Mucosa of stomach (tissue), 1 donor: ENCODE measurements around the gene GPR87.

Experiments used
- H3K27me3 ChIP-seq: one replicate; pipeline ENCODE4 v1.7.0; 2013; ENCODE audit warnings: mild to moderate bottlenecking, low read length; ENCODE audit not compliant: control insufficient read depth, insufficient read depth
- H3K36me3 ChIP-seq: one replicate; pipeline ENCODE4 v1.7.0; 2013; ENCODE audit warnings: low read length; ENCODE audit not compliant: control insufficient read depth, insufficient read depth
- H3K4me1 ChIP-seq: one replicate; pipeline ENCODE4 v1.7.0; 2013; ENCODE audit warnings: mild to moderate bottlenecking, low read length; ENCODE audit not compliant: control insufficient read depth, insufficient read depth
- H3K4me3 ChIP-seq: one replicate; pipeline ENCODE4 v1.7.0; 2013; ENCODE audit warnings: low read length
- H3K9ac ChIP-seq: one replicate; pipeline ENCODE4 v1.7.0; 2013; ENCODE audit warnings: mild to moderate bottlenecking, low read length, moderate library complexity
- H3K9me3 ChIP-seq: one replicate; pipeline ENCODE4 v1.7.0; 2013; ENCODE audit warnings: mild to moderate bottlenecking, low read length, moderate library complexity; ENCODE audit not compliant: control insufficient read depth
- donor health status: Pancreatic carcinoma.

Gene GPR87

GRCh38 chr3:151316267-151316991, at the start of gene GPR87:
GPR87 (minus strand) TSS chr3:151316820; CDS start chr3:151300100, 16,720 bp downstream.
- Histone ChIP-seq H3K9me3 (no peaks in the 10 kb centered on the region), H3K4me3 (no peak within 1 kb of the TSS), H3K27me3 (no peaks in the 10 kb centered on the region), H3K36me3 (no peaks in the 10 kb centered on the region), H3K4me1 (no peaks in the 10 kb centered on the region), H3K9ac (peak within 1 kb of the TSS; percentile 36)

- Histone ChIP-seq H3K9ac (no peak overlapping the region), H3K4me1 (no peaks in the 10 kb centered on the region), H3K9me3 (no peaks in the 10 kb centered on the region), H3K36me3 (no peaks in the 10 kb centered on the region), H3K4me3 (no peak overlapping the region), H3K27me3 (no peaks in the 10 kb centered on the region)
These were observed 46.1 kb upstream of the GPR87 start for GRCh38 chr3:151362751-151363174.

- Histone ChIP-seq H3K4me1 (no peaks in the 10 kb centered on the region), H3K9ac (no peak overlapping the region), H3K27me3 (no peaks in the 10 kb centered on the region)
These were observed 40.8 kb upstream of the GPR87 start for GRCh38 chr3:151357463-151357850.

GRCh38 chr3:151356794-151357462, 40.3 kb upstream of the GPR87 start:
- H3K9ac ChIP-seq, result no peak overlapping the region
- H3K9me3 ChIP-seq, result no peaks in the 10 kb centered on the region
- H3K27me3 ChIP-seq, result no peaks in the 10 kb centered on the region
- H3K36me3 ChIP-seq, result no peaks in the 10 kb centered on the region
- no peaks in the 10 kb centered on the region for H3K4me1 ChIP-seq
- H3K4me3 ChIP-seq, result no peak overlapping the region

More at GRCh38 chr3:151357463-151357850, 40.8 kb upstream of the GPR87 start:
- Histone ChIP-seq H3K4me3 (no peak overlapping the region), H3K9me3 (no peaks in the 10 kb centered on the region), H3K36me3 (no peaks in the 10 kb centered on the region)

- Histone ChIP-seq H3K4me3 (no peak overlapping the region), H3K36me3 (no peaks in the 10 kb centered on the region), H3K9ac (no peak overlapping the region), H3K27me3 (no peaks in the 10 kb centered on the region), H3K9me3 (no peaks in the 10 kb centered on the region), H3K4me1 (no peaks in the 10 kb centered on the region)
These were observed 35.0 kb upstream of the GPR87 start for GRCh38 chr3:151351648-151352047.

- Histone ChIP-seq H3K27me3 (no peaks in the 10 kb centered on the region), H3K9me3 (no peaks in the 10 kb centered on the region), H3K4me3 (no peak overlapping the region), H3K36me3 (no peaks in the 10 kb centered on the region), H3K9ac (no peak overlapping the region), H3K4me1 (no peaks in the 10 kb centered on the region)
These were observed 34.6 kb upstream of the GPR87 start for GRCh38 chr3:151351219-151351618.

- no peaks in the 10 kb centered on the region for H3K27me3 ChIP-seq
- H3K36me3 ChIP-seq, result no peaks in the 10 kb centered on the region
- H3K9me3 ChIP-seq, result no peaks in the 10 kb centered on the region
- no peak overlapping the region for H3K9ac ChIP-seq
- H3K4me3 ChIP-seq, result no peak overlapping the region
- H3K4me1 ChIP-seq, result no peaks in the 10 kb centered on the region
These were observed 34.0 kb upstream of the GPR87 start for GRCh38 chr3:151350656-151351055.

GRCh38 chr3:151347432-151347831, 30.8 kb upstream of the GPR87 start:
- H3K27me3 ChIP-seq, result no peaks in the 10 kb centered on the region
- no peak overlapping the region for H3K4me3 ChIP-seq
- H3K9ac ChIP-seq, result no peak overlapping the region
- no peaks in the 10 kb centered on the region for H3K9me3 ChIP-seq
- H3K4me1 ChIP-seq, result no peaks in the 10 kb centered on the region
- H3K36me3 ChIP-seq, result no peaks in the 10 kb centered on the region

GRCh38 chr3:151346292-151346691, 29.7 kb upstream of the GPR87 start:
- no peak overlapping the region for H3K4me3 ChIP-seq
- no peaks in the 10 kb centered on the region for H3K27me3 ChIP-seq
- H3K9me3 ChIP-seq, result no peaks in the 10 kb centered on the region
- H3K36me3 ChIP-seq, result no peaks in the 10 kb centered on the region
- no peaks in the 10 kb centered on the region for H3K4me1 ChIP-seq
- H3K9ac ChIP-seq, result no peak overlapping the region

- Histone ChIP-seq H3K4me3 (no peak overlapping the region), H3K4me1 (no peaks in the 10 kb centered on the region), H3K27me3 (no peaks in the 10 kb centered on the region), H3K36me3 (no peaks in the 10 kb centered on the region), H3K9ac (no peak overlapping the region), H3K9me3 (no peaks in the 10 kb centered on the region)
These were observed 29.2 kb upstream of the GPR87 start for GRCh38 chr3:151345859-151346258.

- H3K4me3 ChIP-seq, result no peak overlapping the region
- H3K27me3 ChIP-seq, result no peaks in the 10 kb centered on the region
- no peaks in the 10 kb centered on the region for H3K36me3 ChIP-seq
- H3K4me1 ChIP-seq, result no peaks in the 10 kb centered on the region
- no peaks in the 10 kb centered on the region for H3K9me3 ChIP-seq
- no peak overlapping the region for H3K9ac ChIP-seq
These were observed 15.1 kb upstream of the GPR87 start for GRCh38 chr3:151331696-151332095.

- no peak overlapping the region for H3K4me3 ChIP-seq
These were observed 14.3 kb upstream of the GPR87 start for GRCh38 chr3:151330899-151331298.

More at GRCh38 chr3:151330899-151331298, 14.3 kb upstream of the GPR87 start:
- no peak overlapping the region for H3K9ac ChIP-seq
- no peaks in the 10 kb centered on the region for H3K9me3 ChIP-seq
- H3K27me3 ChIP-seq, result no peaks in the 10 kb centered on the region
- no peaks in the 10 kb centered on the region for H3K36me3 ChIP-seq
- no peaks in the 10 kb centered on the region for H3K4me1 ChIP-seq
